Astrocyte (in vitro differentiated cells and primary cell): ENCODE data around the gene HES7. TPM values are rescaled to one million over a fixed set of nuclear protein-coding genes. Genes with fewer than 3 reads are reported as not detected.

ENCODE experiments used
- DNase-seq: peaks from one replicate; pipeline ENCODE4 v3.0.0-alpha.2; 2010; ENCODE audit warnings: low read depth
- FAIRE-seq: peaks from 2 replicates; lab custom pipeline; 2011; peaks lifted over from hg19 to GRCh38; lab: Jason Lieb, UNC
- H2AFZ ChIP-seq: 2 replicates; pipeline ENCODE4 v1.6.0; 2012; ENCODE audit warnings: low read depth, low read length, inconsistent platforms
- H3K27ac ChIP-seq: 2 replicates; pipeline ENCODE4 v1.5.1; 2011; ENCODE audit warnings: low read depth, low read length, inconsistent platforms
- H3K27me3 ChIP-seq: 2 replicates; pipeline ENCODE4 v1.6.0; 2011; ENCODE audit warnings: low read length, inconsistent platforms; ENCODE audit not compliant: insufficient read depth
- H3K36me3 ChIP-seq: 2 replicates; pipeline ENCODE4 v1.5.1; 2011; ENCODE audit warnings: low read length, inconsistent platforms; ENCODE audit not compliant: insufficient read depth
- H3K4me1 ChIP-seq: 2 replicates; pipeline ENCODE4 v1.5.1; 2011; ENCODE audit warnings: low read length, inconsistent platforms; ENCODE audit not compliant: insufficient read depth
- H3K4me2 ChIP-seq: 2 replicates; pipeline ENCODE4 v1.6.0; 2012; ENCODE audit warnings: low read length, inconsistent platforms
- H3K4me3 ChIP-seq: 2 replicates; pipeline ENCODE4 v1.5.1; 2011; ENCODE audit warnings: low read depth, mild to moderate bottlenecking, low read length, inconsistent platforms; ENCODE audit not compliant: insufficient read depth
- H3K79me2 ChIP-seq: 2 replicates; pipeline ENCODE4 v1.6.0; 2012; ENCODE audit warnings: mild to moderate bottlenecking, low read length, inconsistent platforms; ENCODE audit not compliant: insufficient read depth
- H3K9ac ChIP-seq: 2 replicates; pipeline ENCODE4 v1.6.0; 2012; ENCODE audit warnings: mild to moderate bottlenecking, low read length, inconsistent platforms
- H3K9me3 ChIP-seq: 2 replicates; pipeline ENCODE4 v1.5.1; 2012; ENCODE audit warnings: low read depth, mild to moderate bottlenecking, low read length, inconsistent platforms; ENCODE audit not compliant: insufficient read depth
- H4K20me1 ChIP-seq: 2 replicates; pipeline ENCODE4 v1.6.0; 2012; ENCODE audit warnings: low read length, inconsistent platforms; ENCODE audit not compliant: insufficient read depth
- H3K27ac Mint-ChIP-seq: one replicate; pipeline ENCODE4 v1.8.0; 2021; ENCODE audit warnings: mild to moderate bottlenecking, mixed read lengths; ENCODE audit not compliant: unreplicated experiment
- H3K27me3 Mint-ChIP-seq: one replicate; pipeline ENCODE4 v1.8.0; 2021; ENCODE audit warnings: low read depth, mixed read lengths; ENCODE audit not compliant: unreplicated experiment
- H3K36me3 Mint-ChIP-seq: one replicate; pipeline ENCODE4 v1.8.0; 2021; ENCODE audit warnings: low read depth, mixed read lengths; ENCODE audit not compliant: unreplicated experiment
- H3K4me1 Mint-ChIP-seq: one replicate; pipeline ENCODE4 v1.8.0; 2021; ENCODE audit warnings: low read depth, mixed read lengths; ENCODE audit not compliant: unreplicated experiment
- H3K4me3 Mint-ChIP-seq: one replicate; pipeline ENCODE4 v1.8.0; 2021; ENCODE audit warnings: mild to moderate bottlenecking, moderate library complexity, mixed read lengths; ENCODE audit not compliant: unreplicated experiment
- H3K9me3 Mint-ChIP-seq: one replicate; pipeline ENCODE4 v1.8.0; 2021; ENCODE audit warnings: mild to moderate bottlenecking, mixed read lengths; ENCODE audit not compliant: unreplicated experiment
- EZH2 ChIP-seq: IDR thresholded peaks from 2 replicates; pipeline ENCODE4 v1.6.1; 2012; ENCODE audit warnings: mild to moderate bottlenecking, low read length, inconsistent platforms; ENCODE audit not compliant: insufficient read depth
- total RNA-seq: library from RNA; stranded (reverse); gene quantifications from 2 replicates; pipeline ENCODE4 v1.2.1, GENCODE V29; 2021
- TF ChIP-seq, protein P1 (sequence below): IDR thresholded peaks from 2 replicates; pipeline ENCODE4 v1.5.1; 2011; ENCODE audit warnings: low read depth, mild to moderate bottlenecking, inconsistent platforms, low read length, moderate library complexity; ENCODE audit not compliant: insufficient read depth

HES7 gene
- total RNA-seq, 1 donor from 2014 or later: 0.64 TPM

DNA sequence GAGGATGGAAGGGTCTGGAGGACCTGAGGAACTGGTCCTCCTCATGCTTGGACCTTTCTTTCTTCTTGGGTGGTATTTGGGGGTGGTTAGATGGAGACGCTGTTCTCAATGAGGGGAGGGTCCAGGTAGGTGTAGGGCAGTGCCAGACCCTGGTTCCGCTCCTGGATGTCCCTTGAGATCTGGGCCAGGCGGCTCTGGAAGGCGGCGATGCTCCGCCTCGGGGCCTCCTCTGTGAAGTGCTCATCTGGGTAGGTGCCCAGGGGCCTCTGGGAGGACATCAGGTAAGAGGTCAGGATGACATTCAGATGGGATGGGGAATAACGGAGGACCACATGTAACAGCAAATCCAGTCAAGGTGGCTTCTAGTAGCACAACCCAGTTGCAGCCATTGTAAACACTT is 27.4 kb downstream of the HES7 start:
- no peaks in the 10 kb centered on the region for H3K36me3 Mint-ChIP-seq
- no peak for FAIRE-seq
- Histone ChIP-seq H3K27me3 (peaks cover 16% of the 10 kb centered on the region), H3K4me3 (no peak overlapping the region), H3K4me2 (no peak overlapping the region), H3K27ac (no peak overlapping the region), H3K9ac (no peak overlapping the region), H2AFZ (no peak overlapping the region), H3K4me1 (no peaks in the 10 kb centered on the region), H3K79me2 (no peaks in the 10 kb centered on the region), H4K20me1 (no peaks in the 10 kb centered on the region), H3K9me3 (no peaks in the 10 kb centered on the region), H3K36me3 (no peaks in the 10 kb centered on the region)
- H3K4me3 Mint-ChIP-seq: no peak overlapping the region
- no peak overlapping the region for H3K27ac Mint-ChIP-seq
- no peaks in the 10 kb centered on the region for H3K4me1 Mint-ChIP-seq
- H3K9me3 Mint-ChIP-seq: no peaks in the 10 kb centered on the region
- peaks cover 54% of the 10 kb centered on the region for H3K27me3 Mint-ChIP-seq
- DNase-seq: no peak
- TF ChIP-seq EZH2: no peak
- TF ChIP-seq, protein P1, sequence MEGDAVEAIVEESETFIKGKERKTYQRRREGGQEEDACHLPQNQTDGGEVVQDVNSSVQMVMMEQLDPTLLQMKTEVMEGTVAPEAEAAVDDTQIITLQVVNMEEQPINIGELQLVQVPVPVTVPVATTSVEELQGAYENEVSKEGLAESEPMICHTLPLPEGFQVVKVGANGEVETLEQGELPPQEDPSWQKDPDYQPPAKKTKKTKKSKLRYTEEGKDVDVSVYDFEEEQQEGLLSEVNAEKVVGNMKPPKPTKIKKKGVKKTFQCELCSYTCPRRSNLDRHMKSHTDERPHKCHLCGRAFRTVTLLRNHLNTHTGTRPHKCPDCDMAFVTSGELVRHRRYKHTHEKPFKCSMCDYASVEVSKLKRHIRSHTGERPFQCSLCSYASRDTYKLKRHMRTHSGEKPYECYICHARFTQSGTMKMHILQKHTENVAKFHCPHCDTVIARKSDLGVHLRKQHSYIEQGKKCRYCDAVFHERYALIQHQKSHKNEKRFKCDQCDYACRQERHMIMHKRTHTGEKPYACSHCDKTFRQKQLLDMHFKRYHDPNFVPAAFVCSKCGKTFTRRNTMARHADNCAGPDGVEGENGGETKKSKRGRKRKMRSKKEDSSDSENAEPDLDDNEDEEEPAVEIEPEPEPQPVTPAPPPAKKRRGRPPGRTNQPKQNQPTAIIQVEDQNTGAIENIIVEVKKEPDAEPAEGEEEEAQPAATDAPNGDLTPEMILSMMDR: no peak

DNA sequence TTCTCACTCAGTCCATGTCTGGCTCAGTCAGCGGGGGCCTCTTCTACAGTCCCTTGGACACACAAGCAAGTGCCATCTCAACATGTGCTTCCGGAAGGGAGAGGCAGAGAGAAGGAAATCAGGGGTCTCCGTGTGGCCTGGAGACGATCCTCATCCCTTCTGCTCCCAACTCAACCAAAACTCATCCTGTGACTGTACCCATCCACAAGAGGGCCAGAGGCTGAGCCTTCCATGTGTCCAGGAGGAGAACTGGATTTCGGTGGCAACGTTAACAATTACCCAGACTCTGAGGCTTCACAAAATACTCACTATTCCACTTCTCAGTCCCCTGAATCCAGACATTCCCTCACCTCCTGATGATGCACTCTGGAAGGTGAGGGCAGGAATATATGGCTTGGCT is 28.5 kb downstream of the HES7 start:
- no peak for FAIRE-seq
- Mint-ChIP-seq H3K27me3 (peaks cover 65% of the 10 kb centered on the region), H3K4me1 (no peaks in the 10 kb centered on the region)

More for the DNA sequence above, 28.5 kb downstream of the HES7 start:
- H3K27ac Mint-ChIP-seq: no peak overlapping the region
- Histone ChIP-seq H3K79me2 (no peaks in the 10 kb centered on the region), H3K9me3 (no peaks in the 10 kb centered on the region), H3K27ac (no peak overlapping the region), H3K4me3 (no peak overlapping the region), H3K27me3 (peaks cover 23% of the 10 kb centered on the region), H4K20me1 (no peaks in the 10 kb centered on the region), H3K9ac (no peak overlapping the region), H3K4me2 (no peak overlapping the region), H3K36me3 (no peaks in the 10 kb centered on the region), H2AFZ (no peak overlapping the region), H3K4me1 (no peaks in the 10 kb centered on the region)
- TF ChIP-seq, protein P1: no peak
- TF ChIP-seq EZH2: no peak
- no peaks in the 10 kb centered on the region for H3K36me3 Mint-ChIP-seq
- H3K9me3 Mint-ChIP-seq: no peaks in the 10 kb centered on the region
- no peak overlapping the region for H3K4me3 Mint-ChIP-seq
- no peak for DNase-seq
